ENCODE data around the gene PLCXD3.
"Not testable (repeated sequence)": the region's sequence is repeated elsewhere in the genome, so short reads cannot be mapped to it uniquely, and the experiment has no call there.

Gene PLCXD3

DNA sequence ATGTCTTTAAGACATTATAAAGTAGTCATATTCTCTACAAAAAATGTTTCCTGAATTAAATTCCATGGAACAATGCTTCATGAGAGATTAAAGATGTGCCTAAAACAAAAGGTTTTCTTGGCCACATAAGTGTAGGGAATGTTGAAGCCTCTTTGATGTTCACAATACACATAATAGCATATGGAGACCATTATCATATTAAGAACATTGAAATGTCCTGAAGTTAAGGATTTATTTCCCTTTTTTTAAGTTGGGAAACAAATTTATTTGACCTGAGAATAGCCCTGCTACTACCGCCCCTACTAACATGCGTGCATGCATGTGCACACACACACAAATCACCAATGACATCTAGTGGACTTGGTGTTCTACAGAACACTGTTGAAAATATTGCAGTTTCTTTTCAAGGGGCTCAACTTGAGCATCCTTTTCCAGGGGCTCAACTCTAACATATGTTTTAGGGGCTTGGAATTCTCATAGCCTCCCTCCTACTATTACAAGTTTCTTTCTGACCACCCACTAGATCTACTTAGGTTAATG is 172.2 kb downstream of the PLCXD3 start:
- DNase-seq: no peak

DNA sequence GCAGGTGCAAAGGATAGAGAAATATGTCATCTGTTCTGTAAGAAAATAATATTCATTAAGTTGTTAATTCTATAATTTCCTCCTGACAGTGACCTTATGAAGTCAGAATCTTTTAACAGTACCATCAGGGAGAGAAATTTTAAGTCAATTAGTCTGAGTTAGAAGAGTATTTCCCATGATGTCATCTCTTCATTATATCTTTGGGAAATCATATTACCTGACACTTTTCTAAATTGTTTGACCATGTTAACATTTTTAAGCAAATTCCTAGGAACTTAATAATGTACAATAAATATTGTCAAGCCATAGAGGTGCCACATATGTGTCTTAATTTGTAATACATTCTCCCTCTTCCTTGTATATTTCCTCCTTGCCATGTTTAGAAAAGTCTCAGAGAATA is 172.7 kb downstream of the PLCXD3 start:
- DNase-seq: no peak

DNA sequence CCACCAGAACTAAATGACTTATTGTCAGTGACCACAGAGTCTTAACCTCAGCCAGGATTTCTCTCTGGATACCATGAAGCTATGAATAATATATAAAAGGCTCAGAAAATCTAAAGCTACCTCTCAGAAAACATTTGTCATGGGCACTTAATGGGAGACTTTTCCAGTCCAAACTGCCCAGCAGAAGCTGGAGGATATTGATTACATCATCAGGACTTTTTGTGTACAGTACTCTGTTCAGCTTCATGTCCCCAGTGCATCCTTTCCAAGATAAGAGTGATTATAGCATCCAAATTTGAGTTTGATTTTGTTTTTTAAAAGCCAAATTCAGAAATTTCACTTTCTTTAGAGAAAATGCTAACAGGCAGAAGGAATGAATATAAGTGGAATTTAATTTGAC is 173.2 kb downstream of the PLCXD3 start:
- no peak for DNase-seq

DNA sequence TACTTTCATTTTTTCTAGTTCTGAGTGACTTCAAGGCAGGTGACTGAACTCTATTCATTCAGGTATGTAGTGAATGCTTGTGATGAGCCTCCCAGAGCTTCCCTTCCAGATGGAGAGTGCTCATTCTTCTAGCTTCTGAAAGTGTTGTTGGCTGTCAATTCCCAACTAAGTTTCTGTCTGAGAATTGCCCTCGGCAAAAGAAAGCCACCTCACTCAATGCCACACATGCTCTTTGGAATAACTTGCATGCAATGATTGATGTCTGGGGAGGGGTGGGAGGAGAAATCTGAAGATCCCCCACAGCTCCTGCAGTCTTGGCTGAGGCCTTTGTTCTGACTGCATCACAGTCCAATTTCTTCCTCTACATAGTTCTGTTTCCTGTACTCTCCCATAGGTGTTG is 173.9 kb downstream of the PLCXD3 start:
- no peak for DNase-seq

DNA sequence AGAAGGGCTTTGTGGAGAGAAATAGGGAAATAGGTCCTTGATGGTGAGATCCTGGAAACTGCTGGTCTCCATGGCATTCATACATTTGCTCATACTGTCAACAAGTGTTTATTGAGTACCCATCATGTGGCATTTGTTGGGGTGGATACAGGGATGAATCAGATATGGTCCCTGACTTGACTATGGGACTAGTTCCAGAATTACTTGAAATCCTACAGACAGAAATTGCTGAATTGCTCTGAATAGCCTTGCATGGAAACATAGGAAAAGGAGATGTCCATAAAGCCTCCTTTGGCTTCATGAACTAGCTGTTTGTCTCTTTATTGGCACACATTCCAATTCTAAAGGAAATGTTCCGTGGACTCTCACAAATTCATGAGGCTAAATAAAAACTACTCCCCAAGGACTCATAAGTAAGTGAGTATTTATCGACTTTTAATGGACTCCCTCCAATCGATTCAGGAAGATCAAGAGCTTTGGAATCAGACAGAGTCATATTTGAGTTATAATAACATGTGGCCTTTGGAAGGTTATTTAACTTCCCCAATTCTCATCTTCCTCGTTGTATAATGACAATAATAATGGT is 174.7 kb downstream of the PLCXD3 start:
- no peak for DNase-seq

DNA sequence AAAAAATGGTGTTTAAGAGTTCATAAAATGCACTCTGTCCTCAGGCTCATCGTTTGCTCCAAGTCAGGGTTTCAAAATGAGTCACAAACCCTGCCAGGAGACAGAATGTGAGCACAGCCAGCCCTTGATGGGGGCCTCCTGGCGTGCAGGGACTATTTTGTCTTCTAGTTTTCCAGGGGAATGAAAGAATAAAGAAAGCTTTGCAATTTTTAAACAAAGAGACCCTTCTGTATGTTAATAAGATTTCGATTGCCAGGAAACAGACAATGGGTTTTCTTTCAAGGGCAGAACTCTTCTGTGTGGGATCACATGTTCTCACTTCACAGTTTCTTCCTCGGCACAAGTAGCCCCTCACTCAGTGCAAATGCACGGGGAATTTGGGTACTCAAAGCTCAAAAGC is 175.6 kb downstream of the PLCXD3 start:
- no peak for DNase-seq

DNA sequence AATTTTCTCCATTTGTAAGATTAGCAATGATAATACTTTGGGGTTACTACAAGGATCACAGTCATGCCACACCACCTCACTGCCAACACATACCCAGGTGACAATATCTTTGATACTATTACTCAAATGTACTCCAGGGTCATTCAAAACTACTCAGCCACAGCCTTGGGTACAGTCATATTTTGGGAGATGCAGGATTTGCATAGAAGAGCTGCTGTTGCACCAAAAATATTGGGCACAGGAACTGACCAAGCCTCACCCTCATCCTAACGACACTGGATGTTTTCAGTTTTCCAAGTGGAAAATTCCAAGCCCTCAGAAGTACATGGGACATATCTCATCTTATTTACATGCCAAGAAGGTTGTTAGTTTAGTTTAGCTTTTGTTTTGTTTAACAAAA is 176.2 kb downstream of the PLCXD3 start:
- no peak for DNase-seq

DNA sequence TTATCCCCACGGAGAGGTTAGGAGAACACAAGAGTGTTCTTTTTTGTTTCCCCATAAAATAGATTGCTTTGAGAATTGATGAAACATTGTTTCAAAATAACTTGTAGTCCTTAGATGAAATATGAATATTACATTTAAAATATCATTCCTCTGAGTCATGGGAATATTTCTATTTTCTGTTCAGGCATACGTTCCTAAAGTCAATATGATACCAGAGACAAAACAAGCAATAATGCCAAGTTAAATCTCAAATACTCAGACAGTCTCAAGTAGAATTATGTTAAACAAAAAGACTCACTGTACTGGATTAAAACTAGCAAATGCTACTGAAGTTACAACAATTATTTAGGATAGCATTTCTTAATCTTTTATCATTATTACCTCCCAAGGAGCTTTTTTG is 185.3 kb downstream of the PLCXD3 start:
- no peak for DNase-seq

DNA sequence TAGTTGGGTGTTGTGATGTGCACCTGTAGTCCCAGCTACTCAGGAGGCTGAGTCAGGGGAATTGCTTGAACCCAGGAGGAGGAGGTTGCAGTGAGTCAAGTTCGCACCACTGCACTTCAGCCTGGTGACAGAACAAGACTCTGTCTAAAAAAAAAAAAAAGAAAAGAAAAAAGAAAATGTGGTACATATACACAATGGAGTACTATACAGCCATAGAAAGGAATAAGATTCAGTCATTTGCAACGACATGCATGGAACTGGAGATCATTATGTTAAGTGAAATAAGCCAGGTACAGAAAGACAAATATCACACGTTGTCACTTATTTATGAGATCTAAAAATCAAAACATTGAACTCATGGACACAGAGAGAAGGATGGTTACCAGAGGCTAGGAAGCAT is 187.6 kb downstream of the PLCXD3 start:
- DNase-seq: not testable (repeated sequence)

DNA sequence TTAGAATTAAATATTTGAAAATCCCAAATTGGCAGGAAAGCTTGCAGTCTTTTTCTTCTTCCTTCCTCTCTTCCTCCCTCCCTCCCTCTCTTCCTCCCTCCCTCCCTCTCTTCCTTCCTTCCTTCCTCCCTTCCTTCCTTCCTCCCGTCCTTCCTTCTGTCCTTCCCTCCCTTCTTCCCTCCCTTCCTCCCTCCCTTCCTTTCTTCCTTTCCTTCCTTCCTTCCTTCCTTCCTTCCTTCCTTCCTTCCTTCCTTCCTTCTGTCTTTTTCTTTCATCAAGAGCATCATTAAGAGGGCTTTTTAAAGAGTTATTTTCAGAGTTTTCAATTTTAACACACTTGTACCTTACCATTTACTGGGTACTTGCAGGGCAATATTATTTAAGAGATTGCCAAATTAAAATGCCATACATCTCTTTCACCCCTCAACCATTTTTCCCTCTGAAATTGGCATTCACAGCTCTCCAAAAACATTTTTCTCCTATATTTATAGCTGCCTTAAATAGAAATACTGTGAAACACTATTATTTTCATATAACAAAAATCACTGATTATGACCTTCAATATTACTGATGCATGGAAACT is 197.8 kb downstream of the PLCXD3 start:
- no peak for DNase-seq

DNA sequence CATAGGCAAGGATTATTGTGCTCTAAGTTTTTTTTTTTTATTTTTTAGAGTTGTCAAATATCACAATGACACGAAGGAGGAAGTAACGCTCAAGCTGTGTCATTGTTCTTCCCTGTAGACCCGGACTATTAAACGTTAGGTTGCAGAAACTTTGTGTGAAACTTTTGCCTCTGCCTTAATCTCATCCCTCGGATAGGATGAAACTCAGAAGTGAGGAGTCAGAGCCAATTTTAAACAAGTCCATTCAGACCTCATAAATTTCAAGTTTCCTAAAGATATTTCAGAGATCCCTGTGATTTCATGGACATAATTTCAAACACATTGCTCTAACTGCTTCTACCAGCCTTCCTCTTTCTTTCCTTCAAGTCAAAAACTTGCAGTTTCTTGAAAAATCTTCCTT is 198.3 kb downstream of the PLCXD3 start:
- no peak for DNase-seq

DNA sequence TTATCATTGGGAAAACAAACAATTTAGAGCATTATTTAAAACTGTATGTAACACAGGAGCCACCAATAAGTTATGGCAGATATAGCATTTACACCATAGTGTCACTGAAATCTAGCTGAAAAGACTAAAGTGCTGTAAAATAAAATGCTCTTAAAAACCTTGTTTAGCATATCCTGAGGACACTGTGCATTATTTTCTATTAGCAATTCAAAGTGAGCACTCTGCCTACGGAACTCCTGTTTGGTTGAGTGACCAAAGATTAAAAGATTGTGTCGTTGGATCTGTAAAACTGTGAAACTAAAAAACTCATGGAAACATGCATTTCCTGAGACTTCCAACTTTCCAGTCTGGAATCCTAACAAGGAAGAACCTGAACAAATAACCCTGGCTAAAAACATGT is 201.1 kb downstream of the PLCXD3 start:
- no peak for DNase-seq

DNA sequence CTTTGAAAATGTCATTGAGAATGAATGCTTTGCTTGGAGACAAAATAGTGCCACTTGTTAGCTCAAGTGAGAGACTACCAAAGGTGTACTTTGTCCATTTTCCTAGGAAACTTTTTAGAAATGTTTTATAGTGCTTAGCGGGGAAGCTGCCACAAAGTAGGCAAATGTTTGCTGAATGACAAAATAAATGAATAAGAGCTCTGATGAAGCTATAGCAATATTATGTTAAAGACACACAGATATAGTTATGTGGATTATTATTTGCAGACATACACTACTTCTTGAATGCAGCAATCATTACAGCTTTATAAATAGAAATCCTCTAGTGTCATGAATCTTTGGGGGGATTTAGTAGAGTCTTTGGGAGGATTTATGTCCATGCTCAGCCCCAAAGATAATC is 204.4 kb downstream of the PLCXD3 start:
- DNase-seq: no peak

DNA sequence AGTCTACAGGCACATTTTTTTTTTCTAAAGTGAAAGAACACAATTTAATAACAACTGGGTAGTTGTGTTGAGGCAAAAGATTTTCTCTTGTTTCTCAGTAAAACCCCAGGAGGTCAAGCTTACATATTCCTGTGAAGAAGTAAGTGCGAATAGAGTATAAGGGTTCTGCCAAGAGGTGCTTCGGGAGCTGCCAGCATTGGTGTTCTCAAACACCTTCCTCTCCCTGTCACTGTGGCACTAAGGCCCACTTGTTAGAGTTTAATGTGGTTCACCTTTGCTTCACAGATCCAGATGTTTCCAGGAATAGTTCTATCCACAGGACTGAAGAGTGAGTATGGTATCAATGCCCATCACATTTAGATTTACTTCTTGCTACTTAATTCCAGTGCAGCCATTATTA is 205.3 kb downstream of the PLCXD3 start:
- no peak for DNase-seq

DNA sequence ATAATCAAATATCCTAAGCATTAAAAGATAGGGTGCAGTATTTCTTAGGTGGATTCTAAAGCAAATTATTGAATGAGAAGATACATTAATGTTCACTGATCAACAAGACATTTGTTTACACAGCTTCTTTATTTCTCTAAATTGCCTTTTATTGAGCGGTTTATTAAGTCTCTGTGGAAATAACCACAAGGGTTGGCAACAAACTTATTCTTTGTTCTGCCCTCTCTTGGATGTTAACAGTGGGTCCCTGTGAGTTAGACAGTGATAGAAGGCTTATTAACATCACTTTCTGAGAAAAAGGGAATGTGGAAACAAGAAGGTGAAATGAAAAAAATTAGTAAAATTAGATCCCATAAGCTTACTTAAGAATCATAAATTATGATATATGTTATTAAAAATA is 214.3 kb downstream of the PLCXD3 start:
- no peak for DNase-seq

DNA sequence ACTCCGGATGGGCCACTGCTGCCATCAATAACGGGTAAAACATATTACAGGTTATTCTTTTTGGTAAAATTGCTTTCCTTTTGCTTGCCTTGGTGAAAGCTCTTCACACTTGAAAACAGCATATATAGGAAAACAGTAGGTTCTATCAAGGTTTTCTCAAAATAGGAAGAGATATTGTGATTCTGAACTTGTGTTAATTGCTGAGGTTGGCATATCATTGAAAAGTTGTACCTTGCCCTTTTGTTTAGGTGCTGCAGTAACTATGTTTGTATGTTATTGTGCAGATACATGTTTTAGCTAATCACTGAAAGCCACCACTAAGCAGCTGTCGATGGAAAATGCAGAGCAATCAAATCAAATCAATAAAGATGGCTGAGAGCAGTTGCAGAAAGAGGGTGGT is 219.1 kb downstream of the PLCXD3 start:
- no peak for DNase-seq

DNA sequence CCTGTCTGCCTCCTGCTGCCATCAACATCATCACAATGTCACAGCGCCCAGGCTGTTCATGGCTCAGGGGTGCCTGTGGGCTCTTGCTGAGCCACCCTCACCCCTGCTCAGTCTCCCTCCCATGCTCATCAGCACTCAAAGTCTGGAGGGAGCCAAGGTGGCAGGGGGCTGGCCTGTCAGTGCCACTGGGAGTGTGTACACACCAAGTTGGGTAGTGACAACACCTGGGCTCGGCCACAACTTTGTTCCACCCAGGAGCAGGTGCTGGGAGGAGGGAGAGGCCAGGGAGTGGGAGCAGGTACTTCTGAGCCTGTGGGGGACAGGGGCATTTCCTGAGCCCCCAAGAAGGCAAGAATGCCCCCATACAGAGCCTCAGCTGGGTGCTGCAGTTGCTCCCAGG is 219.6 kb downstream of the PLCXD3 start:
- no peak for DNase-seq

DNA sequence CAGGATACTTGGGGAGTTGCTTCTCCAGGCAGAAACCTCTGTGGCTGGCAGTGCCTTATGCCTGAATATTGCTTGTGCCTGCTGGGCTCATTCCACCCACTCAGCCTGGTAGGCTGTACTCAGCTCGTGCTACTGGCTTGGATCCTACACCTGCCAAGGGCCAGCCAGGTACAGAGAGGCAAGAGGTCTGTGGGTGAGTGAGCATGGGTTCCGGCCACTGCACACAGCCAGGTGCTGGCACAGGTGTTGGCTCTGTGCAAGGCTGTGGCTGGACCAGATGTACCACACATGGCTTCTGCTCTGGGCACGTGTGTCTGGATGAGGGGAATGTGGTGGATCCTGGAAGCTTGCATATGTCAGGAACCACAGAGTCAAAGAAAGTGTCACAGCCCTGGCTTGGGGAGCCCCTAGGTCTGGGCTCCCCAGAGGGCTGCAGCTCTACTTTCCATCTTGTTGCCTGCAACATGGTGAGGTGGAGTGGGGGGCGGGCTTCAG is 220.4 kb downstream of the PLCXD3 start:
- DNase-seq: no peak

DNA sequence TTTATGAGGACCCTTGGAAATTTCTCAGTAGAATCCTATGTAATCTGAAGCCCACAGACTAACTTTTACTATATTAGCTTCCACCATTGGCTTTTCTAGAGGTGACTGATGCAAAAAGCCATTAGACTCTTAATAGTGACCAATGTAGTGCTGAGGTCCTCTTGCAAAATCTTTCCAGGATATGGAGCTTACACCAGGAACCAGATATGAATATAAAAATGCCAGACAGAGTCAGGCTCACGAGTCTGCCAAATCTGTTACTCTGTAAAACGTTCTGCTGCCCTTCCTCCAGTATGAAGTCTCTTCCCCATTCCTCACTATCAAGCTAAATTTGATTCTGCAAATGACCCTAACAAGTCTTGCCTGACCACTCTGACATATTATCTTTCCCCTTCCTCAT is 223.7 kb downstream of the PLCXD3 start:
- DNase-seq: no peak

DNA sequence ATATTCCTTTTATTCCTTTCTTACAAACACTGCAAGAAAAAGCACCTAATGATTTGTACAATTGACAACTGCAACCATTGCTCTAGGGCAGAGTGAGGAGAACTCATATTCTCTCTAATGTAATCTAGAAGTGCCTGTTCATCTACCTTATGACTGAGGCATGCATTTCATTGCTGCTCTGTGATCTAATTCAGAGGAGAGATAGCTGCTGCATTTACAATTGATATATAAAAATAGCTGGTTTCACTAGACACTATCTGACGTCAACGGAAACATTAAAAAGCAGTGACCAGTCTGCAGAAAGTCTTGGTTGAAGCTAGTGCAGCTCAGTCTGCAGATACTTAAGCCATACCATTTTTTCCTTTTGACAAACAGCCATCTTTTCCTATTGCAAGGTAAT is 224.2 kb downstream of the PLCXD3 start:
- DNase-seq: no peak

DNA sequence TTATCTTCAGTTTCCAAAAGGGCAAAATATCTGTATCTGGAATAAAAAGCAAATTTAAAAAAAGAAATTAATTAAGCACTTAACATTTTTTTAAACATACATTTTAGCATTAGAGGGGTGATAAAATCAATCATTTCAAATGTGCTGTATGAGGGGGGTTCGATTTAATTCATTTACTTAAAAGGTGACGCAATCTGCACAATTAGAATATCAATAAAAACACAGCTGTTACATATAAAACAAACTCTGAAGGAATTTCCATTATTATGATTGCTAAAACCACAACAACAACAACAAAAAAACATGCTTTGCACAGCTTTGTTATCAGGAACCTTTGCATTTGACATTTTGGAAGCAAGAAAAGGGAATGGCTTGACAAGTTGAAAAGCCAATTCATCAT is 225.5 kb downstream of the PLCXD3 start:
- DNase-seq: no peak

DNA sequence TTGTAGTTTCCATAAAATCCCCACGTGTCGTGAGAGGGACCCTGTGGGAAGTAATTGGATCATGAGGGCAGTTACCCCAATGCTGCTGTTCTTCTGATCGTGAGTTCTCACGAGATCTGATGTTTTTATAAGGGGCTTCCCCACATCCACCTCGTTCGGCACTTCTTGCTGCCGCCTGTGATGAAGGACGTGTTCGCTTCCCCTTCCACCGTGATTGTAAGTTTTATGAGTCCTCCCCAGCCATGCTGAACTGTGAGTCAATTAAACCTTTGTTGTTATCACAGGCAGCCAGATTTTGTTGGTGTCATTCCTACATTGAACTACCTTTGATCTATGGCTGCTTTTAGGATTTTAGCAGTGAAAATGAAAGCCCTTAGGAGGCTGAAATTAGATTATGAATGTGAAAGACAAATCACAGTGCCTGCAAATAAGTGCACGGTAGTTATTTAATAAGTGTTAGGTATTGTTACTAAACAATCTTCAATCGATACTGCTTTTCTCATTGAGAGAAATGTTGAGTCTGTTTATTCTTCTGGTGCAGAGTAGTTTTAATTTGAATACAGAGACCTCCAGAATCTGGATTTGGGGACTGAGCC is 229.1 kb downstream of the PLCXD3 start:
- DNase-seq: no peak

DNA sequence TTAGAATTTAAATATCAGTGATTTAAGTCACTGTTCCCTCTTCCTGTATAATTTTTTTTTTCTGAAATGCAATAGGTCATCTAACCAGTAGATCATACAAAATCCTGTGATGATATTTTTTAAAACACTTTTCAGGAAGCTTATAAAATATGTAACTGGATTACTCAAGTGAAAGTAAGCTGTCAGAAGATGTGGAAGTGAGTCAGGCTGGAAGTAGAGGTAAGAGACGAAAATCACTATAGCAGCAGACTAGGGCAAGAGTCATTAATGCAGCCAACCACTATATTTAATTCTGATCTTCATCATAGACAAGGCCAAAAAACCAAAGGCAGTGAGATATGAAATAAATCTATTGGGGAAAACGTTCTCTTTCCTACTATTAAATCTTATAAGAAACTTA is 231.4 kb downstream of the PLCXD3 start:
- no peak for DNase-seq

DNA sequence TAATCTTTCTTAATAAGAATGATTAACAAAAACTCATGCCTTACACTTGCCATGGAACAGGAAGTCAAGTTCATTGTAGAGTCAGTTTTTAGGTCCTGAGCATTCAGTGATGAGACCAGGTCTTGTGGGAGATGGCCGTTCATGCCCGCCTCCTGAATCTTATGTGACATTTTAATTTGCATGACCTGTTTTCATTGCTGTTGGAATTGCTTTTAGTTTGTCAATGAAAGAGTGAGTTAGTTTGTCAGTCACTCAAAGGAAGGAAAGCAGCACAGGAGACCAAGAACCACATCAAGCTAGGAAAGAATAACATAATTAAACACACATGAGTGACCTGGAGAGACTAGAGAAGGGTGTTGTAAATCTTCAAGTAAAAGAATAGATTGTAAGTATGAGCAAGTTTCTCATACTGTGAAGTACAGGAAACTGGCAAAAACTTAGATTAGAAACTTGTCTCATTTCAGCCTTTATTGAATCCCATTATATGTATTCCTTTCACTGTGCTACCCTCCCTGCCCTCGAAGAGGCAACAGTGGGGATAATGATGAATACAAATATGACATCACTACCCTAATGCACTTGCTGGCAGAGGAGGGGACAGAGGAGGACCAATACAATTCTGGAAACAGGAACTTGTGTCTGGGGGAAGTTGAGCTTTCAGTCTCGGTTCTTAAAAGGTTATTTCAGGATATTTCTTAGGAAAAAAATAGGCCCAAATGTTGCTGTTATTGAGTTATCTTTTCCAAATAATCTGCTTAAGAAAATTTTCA is 232.7 kb downstream of the PLCXD3 start:
- DNase-seq: no peak

All from NCI-H510A (cell line).